Stimulated activated CD8-positive, alpha-beta memory T cell treated with anti-CD3 and anti-CD28 coated beads, Interleukin-4, amount 100 ng/mL, for 4 hours (primary cell): ENCODE measurements around the gene AURKA.
"Not testable (repeated sequence)": the region's sequence is repeated elsewhere in the genome, so short reads cannot be mapped to it uniquely, and the experiment has no call there.

ENCODE experiments used
- DNase-seq, 2 donors: peaks; one replicate each; pipeline ENCODE4 v3.0.0-alpha.2; 2020; ENCODE audit warnings: low read depth in 2 of 2, low spot score in 1 of 2

The AURKA gene

DNA sequence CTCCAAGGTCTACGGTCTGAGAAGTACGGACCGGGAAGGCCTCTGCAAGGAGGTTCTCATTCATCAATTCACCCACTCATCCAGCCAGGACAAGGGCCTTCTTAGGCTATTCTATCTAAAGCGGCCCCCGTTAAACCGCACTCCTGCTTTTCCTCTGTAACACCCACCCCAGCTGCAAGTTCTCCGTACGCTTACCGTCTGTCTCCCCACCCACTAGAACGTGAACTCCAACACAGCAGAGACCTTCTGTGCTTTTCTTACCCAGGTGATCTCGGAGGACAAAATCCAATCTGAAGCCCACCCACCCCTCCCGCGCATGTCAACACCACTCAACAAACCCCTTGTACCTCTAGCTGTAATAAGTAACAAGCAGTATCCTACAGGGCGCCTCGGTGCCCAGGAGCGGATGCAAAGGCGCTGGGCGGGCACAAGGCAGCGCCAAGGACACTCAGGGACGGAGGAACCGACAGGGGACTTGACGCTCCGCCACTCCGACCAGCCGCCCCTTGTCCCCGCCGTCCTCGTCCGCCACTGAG is 351 bp downstream of the AURKA start:
- no peak for DNase-seq

DNA sequence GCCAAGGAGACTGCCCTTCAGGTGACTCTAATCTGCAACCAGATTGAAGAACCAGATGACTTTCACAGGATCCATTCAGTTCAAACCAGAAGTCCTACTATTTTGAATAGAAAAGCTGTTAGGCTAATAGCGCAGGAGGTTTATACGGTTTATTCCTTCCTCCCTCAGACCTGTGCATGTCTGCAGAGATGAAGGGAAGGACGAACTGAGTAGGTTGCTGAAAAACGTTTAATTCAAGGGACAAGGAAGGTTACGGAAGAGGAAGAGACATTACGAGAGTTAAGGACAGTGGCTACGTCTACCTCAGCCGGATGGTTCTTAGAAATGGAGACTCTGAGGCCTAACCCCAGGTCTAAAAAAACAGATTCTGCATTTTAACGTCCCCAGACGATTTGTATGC is 978 bp downstream of the AURKA start:
- no peak for DNase-seq

DNA sequence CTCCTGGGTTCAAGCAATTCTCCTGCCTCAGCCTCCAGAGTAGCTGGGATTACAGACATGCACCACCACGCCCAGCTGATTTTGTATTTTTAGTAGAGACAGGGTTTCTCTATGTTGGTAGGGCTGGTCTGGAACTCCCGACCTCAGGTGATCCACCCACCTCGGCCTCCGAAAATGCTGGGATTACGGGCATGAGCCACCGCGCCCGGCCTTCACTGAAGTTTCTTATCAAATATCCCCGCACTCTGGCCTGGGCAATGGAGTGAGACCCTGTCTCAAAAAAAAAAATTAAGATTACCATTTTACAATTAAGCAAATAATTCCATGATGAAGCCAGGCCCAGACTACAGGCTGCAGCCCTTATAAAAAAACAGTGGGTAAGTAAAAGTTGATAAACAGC is 1.6 kb downstream of the AURKA start:
- not testable (repeated sequence) for DNase-seq

DNA sequence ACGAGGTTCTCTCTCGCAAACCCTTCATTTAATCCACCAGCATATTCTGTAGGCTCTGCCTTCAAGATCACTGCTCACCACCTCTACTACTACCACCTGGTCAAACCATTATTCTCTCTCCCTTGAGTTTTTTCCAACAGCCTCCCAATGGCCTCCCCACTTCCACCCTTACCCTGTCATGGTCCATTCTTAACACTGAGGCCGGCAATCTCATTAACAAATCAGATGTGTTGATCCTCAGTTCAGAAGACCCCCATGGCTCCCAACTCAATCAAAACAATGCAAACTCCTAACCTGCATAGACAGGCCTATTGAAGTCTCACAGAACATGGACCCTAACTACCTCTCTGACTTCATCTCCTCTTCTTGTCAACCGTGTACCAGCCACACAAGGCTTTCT is 2.2 kb downstream of the AURKA start:
- no peak for DNase-seq

DNA sequence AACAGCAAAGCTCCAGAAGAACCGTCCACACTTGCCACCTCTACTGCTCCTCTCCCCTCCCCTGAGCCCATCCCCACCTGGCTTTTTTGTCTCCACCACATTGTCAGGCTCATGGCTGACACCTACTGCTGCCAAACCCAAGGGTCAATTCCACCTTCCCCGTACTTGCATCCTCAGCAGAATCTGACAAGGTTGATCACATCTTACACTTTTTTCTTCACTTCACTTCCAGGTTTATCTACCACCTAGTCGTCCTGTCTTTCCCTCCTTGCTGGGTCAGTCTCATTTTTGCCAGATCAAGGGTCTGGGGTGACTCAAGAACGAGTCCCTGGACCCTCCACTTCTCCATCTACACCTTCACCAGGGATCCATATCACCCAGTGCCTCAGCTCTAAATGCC is 3.1 kb downstream of the AURKA start:
- DNase-seq: no peak

DNA sequence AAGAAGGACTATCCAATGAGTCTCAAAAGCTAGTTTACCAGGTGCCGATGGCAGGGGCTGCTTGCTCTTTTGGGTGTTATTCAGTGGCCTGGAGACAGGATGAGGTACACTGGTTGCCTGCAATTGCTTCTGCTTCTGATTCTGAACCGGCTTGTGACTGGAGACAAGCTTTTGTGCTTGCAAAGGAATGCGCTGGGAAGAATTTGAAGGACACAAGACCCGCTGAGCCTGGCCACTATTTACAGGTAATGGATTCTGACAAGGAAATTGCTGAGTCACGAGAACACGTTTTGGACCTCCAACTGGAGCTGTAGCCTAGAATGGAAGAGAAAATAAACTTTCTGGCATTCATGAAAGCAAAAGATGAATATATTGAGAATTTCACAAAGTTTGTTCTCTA is 5.8 kb downstream of the AURKA start:
- no peak for DNase-seq

DNA sequence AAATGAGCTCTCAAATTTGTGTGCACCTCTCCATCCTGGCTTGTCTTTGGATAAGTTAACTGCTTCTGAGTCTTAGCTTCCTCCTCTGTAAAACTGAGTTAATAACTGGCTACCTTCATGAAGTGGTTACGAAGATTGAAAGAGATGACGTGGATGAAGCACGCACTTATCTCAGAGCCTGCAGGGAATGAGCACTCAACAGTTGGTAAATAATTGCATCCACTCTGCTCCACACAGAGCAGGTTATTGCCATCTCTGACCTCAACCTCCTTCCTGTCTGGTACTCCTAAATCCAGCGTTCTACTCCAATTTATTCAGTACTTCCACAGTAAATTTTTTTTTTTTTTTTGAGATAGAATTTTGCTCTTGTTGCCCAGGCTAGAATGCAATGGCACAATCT is 6.9 kb downstream of the AURKA start:
- no peak for DNase-seq

DNA sequence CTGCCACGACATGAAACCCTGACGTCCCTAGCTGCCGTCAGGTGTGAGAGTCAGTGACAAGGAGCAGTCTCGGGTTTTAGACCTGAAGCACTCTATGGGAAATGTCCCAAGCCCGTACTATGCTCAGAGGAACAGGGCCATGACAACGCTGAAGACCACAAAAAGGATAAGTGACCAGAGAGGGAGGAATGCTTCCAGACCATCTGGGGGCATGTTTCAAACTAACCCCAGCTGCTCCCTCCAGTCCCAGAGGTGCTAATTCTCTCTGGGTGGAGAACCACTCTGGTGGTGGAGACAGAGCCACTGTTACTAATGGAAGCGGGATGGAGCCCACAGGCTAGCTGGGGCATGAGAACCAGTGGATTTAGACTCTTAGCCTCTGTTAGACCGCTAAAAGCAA is 8.7 kb downstream of the AURKA start:
- no peak for DNase-seq

DNA sequence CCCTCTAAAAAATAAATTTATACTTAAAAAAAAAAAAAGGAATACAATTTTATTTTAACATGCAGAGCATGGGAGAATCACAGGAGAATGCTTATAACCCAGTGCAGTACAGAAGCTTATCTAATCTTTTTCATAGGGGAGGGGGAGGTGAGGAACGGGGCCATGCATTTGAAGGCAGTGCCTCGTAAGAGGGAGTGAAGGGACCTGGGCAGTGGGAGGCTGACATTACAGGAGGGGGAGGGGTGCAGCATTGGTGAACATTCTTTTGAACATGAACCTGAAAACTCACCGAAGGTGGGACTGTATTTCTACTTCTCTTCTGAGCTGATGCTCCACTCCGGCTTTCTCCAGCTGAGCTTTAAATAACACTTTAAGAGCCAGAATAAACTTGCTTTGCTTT is 9.3 kb downstream of the AURKA start:
- DNase-seq: no peak

DNA sequence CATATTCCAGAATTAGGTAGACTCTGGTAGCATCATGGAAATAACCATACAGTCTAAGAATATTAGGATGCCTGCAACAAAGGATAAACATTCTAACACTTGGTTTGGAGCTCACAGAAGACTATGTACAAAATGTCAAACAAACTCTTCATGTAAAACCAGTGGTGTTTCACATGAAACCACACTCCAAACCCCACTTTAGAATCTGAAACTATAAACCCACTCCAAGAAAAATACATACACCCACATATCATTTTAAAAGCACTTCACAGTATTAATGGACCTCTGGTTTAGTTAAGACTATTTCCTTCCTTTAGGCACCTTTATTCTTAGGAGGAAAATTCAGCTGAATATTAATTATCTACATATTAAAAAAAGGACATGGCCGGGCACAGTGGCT is 10.5 kb downstream of the AURKA start:
- DNase-seq: no peak

DNA sequence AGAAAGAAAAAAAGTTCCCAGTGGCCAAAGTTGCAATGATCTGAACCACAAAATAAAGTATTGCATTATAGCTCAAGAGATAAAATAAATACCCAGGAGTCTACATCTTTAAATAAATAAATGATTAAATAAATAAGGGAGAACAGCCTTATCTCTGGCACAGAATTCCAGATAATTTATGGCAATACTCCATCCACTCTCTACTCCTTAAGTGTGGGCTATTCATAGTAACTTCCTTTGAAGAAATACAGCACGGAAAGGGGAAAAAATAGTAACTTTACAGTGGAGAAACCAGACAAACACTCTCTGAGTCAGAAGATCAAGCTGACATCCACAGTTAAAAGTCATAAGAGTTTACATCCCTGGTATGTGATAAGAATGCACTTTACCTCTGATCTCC is 11.6 kb downstream of the AURKA start:
- no peak for DNase-seq

DNA sequence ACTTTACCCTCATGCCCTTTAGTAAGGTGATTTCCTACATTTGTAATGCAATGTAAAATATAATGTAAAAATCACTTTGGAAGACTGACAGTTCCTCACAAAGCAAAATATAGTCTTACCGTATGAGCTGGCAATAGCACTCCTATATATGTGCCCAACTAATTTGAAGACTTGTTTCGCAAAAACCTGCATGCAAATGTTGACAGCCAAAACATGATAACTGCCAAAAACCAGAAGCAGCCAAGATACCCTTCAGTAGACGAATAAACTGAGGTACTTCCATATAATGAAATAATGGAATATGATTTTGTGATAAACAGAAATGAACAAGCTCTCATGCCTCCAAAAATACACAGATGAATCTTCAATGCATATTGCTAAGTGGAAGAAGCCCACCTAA is 13.6 kb downstream of the AURKA start:
- DNase-seq: no peak

DNA sequence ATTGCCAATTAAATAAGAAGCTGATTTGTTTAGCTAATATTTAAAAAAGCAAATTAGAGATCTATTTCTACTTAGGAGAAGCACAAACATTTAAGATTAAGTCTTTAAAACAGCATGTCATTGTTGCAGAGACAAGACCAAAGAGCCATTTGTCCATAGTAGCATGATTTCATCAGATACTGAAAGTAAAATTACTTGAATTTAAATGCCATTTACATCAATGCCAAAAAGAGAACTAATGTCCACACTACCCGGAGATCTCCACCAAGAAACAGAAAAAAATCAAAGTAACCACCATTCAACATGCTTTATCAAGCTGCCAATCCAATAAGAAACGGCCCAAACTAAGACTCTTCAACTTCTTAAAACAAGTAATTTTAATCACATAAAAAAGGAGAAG is 15.7 kb downstream of the AURKA start:
- DNase-seq: no peak

DNA sequence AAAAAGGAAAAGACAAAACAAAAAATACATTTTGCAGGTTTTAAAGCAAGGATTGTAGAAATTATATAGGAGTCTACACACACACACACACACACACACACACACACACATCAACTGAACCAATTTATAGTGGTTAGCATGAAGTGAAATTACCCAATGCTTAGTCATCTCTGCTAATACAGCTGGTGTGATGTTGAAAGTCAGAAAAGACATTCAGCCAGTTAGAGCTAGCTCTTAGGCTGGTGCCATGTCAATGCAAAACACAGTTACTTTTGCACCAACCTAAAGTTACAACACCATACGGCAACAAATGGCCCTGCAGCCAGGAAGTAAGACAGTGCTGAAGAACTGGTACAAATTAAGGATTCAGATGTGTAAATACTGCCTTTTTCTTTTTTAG is 18.1 kb downstream of the AURKA start:
- DNase-seq: no peak

DNA sequence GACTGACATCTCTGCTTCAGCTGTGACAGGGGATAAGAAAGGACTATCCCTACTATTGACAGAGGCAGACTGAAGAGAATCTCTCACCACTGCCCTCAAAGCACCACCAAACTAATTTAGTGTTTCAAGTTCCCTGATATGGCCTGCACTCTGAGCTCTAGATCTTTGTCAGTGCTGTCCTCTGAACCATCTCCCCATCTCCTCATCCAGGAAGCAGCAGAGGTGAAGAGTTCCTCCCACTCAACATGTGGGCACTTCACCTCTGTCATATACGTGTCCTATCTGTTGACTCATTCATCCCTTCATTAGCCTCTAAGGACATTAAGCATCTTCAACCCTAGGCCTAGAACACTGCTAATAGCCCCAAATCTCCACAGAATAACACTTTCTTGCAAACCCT is 19.2 kb downstream of the AURKA start:
- no peak for DNase-seq

DNA sequence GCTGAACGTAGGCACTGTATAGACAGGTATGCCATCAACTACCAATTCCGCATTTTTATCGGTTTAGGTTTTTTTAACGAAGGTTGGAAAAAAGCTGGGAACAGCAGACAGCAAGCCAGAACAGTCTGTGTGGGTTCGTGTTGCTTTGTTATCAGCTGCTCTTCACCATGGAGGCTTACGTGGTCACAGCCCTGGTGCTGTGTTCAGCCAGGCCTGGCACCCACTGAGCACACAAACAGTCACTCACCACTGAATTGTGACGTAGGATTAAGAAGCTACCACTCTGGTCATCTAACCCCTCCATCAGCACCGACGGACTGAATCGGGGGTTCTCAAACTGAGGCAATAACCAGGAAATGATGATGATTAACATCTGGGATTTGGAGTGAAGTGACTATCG is 20.0 kb downstream of the AURKA start:
- no peak for DNase-seq

DNA sequence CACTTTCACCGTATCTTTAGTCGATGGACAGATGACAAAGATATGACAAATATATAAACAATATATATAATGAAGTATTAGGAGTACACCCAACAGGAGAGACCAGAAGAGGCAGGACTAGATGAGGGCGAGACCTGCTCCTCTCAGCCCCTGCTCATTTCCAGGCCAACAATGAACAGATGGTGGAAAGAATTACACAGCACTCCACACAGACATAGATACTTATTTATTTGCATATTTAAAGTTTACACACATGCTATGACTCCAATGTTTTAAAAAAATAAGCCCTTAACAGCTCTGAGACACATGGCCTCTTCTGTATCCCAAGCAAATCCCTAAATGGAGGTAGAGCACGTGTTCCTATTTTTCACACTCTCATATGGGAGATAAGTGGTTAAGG is 22.8 kb downstream of the AURKA start:
- no peak for DNase-seq

DNA sequence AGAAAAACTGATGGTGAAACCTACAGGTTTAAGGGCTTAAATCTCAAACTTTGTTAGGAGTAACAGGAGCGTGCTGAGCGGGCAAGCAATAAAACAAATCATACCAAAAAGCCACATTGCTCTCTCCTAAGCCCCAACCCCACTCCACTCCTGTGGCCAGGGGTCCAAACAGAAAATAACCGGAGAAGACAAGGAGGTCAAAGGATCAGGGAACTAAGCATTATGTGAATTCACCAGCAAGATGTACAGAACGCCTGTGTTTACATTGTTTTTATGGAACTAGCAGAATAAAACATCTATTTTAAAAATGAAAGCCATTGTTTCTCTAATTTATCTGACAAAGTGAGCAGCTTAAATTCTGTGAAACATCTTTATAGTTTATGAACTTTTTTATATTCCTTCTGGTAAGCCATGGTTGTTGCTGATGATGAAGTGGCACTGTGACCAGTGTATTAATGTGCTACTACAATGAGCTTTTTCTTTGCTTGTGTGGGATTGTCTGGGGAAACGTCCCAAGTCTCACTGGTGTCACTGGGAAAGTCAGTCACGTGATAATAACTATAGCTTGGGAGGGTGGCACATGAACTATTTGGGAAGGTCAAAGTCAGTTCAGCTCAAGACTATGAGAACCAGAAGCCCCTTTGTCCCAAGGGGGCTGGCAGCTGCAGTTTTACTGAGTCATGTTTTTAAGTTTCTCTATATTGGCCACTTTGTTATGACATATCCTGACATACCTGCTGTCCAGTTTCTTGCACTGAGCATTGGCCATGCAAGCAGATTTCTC is 23.5 kb downstream of the AURKA start:
- DNase-seq: no peak

DNA sequence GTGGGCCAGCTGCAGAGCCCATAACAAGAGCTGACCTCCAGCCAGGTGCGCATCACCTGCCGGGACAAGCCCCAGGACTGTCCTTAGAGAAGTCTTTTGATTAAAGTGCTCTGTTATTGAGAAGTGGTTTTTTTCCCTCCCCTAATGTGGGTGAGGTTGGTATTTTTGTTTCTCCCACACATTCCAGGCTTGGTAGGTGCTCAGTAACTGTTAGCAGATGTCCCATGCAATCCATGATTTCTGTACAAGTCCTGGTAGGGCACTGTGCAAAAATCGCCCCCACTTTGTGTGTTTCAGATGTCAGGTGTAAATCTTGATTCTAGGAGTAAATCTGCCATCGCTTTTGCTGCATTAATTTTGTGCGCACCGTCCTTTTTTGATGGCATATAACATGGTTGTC is 28.5 kb downstream of the AURKA start:
- DNase-seq: no peak

DNA sequence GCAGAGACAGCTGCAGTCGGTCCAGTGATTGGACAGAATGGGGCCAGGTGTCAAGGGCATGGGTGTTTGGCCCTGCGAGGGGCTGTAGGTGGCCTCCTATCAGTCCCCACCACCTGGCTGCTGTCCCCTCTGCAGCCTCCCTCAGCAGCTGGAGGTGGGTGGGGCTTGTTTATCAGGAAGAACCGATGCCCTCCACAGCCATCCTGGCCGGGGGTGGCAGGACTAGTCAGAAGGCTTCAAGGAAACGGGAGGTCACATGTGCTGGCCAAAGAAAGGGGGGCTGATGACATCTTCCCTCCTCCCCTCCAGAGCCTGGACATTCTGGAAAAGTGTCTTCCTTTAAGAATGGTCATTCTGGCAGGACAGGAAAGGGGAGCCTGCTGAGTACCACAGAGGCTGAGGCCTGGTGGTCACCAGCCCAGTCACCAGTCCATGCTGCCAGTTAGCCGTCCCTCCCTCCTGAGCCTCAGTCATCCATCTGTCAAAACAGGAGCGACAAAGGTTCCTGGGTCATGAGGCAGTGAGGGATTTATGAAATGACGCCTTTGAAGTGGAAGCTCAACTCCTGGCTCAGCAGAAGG is 29.1 kb downstream of the AURKA start:
- no peak for DNase-seq

DNA sequence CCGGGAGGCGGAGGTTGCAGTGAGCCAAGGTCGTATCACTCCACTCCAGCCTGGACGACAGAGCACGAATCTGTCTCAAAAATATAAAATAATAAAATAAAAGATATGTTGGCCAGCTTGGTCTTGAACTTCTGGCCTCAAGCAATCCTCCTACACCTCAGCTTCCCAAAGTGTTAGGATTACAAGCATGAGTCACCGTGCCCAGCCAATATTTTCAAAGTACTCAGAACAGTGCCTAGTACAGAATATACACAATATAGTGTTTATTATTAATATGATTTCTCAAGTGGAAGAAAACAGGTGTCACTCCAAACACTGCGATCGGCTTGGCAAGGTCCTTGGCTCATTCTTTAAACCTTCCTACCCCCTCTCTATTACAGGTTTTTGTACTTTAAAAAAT is 30.1 kb downstream of the AURKA start:
- DNase-seq: no peak

DNA sequence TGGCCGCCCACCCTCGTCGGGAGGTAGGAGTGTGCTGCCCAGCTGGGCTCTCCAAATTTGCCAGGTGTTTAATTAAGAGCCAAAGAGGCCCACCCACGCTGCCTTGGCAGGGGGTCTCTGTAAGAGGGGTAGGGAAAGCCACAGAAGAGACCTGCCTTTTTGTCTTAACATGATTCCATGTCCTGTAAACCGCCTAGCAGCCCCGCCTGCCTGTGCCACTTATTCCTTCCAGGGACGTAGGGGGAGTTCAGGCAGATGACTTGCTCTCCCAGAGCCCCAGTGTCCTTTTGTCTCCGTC is 31.2 kb downstream of the AURKA start:
- DNase-seq: no peak
